ENCODE measurements around the gene COX11. TPM values are rescaled to one million over a fixed set of nuclear protein-coding genes. Genes with fewer than 3 reads are reported as not detected.

Gene COX11
- total and polyA plus RNA-seq, 2 donors (not counting 1 experiment from before 2014, with no cell fraction given) = 37.1 to 54.9 TPM

- TF ChIP-seq CTCF (IDR thresholded peaks at IDR 0.05) = no peak
- no peak for TF ChIP-seq EZH2 (IDR thresholded peaks at IDR 0.05; ENCODE audit: borderline replicate concordance, insufficient read depth, low read depth, low read length, poor library complexity, severe bottlenecking)
- Mint-ChIP-seq H3K4me1 (no peaks in the 10 kb centered on the region), H3K27me3 (no peaks in the 10 kb centered on the region), H3K4me3 (no peak overlapping the region), H3K9me3 (ENCODE audit: insufficient read depth) (no peaks in the 10 kb centered on the region), H3K27ac (no peak overlapping the region)
- H2AFZ ChIP-seq (ENCODE audit: insufficient read depth, low read depth, low read length, poor library complexity, severe bottlenecking) = no peak overlapping the region
- H3K9ac ChIP-seq (ENCODE audit: low read length) = no peak overlapping the region
- intact Hi-C loops (cut with micrococcal nuclease) = no loop called here
- DNase-seq (no peak), ATAC-seq (ENCODE audit: low read depth) (no peak)
- H3K9me3 ChIP-seq (ENCODE audit: control extremely low read depth in 1 of 3, control insufficient read depth in 2 of 3, insufficient read depth in 1 of 3, low read length in 2 of 3) = no peaks in the 10 kb centered on the region
- CTCF ChIA-PET = interaction anchor here (4.7 kb wide), 1 partner anchor 10 kb away, joined by 30 read pairs; no protein-coding TSS in a partner anchor
- H3K36me3 ChIP-seq (replicated peaks in 1 of 2; ENCODE audit: control extremely low read depth in 1 of 2, control insufficient read depth in 1 of 2, extremely low read depth in 1 of 2, insufficient read depth in 2 of 2, low read length in 1 of 2) = no peaks in the 10 kb centered on the region
- H4K20me1 ChIP-seq (ENCODE audit: control insufficient read depth, insufficient read depth, low read length, poor library complexity, severe bottlenecking) = no peaks in the 10 kb centered on the region
- H3K27ac ChIP-seq (ENCODE audit: low read length in 2 of 2) = no peak overlapping the region
- H3K79me2 ChIP-seq (ENCODE audit: control insufficient read depth, insufficient read depth, low read length) = no peaks in the 10 kb centered on the region
- H3K4me2 ChIP-seq (replicated peaks; ENCODE audit: low read depth, low read length, poor library complexity, severe bottlenecking) = no peak overlapping the region
- no peaks in the 10 kb centered on the region for H3K27me3 ChIP-seq (replicated peaks in 1 of 4; ENCODE audit: control extremely low read depth in 1 of 4, control insufficient read depth in 3 of 4, insufficient read depth in 4 of 4, low read length in 3 of 4)
- POLR2A ChIA-PET = no interaction called here
- H3K4me3 ChIP-seq (ENCODE audit: control extremely low read depth in 1 of 5, extremely low read depth in 1 of 5, insufficient read depth in 1 of 5, low read depth in 2 of 5, low read length in 4 of 5) = no peak overlapping the region
- H3K4me1 ChIP-seq (ENCODE audit: control insufficient read depth in 2 of 2, insufficient read depth in 2 of 2, low read length in 2 of 2) = no peaks in the 10 kb centered on the region
These were observed 34.0 kb upstream of the COX11 start for GRCh38 chr17:55002458-55002857.

GRCh38 chr17:54996441-54996840, 28.0 kb upstream of the COX11 start:
- no peak overlapping the region for H3K9ac ChIP-seq (ENCODE audit: low read length)
- Mint-ChIP-seq H3K27me3 (no peaks in the 10 kb centered on the region), H3K4me1 (no peaks in the 10 kb centered on the region), H3K4me3 (no peak overlapping the region), H3K9me3 (ENCODE audit: insufficient read depth) (no peaks in the 10 kb centered on the region), H3K27ac (no peak overlapping the region)
- H2AFZ ChIP-seq (ENCODE audit: insufficient read depth, low read depth, low read length, poor library complexity, severe bottlenecking) = no peak overlapping the region
- peaks cover 0 to 2% of the 10 kb centered on the region in 2 experiments for H3K36me3 ChIP-seq (replicated peaks in 1 of 2; ENCODE audit: control extremely low read depth in 1 of 2, control insufficient read depth in 1 of 2, extremely low read depth in 1 of 2, insufficient read depth in 2 of 2, low read length in 1 of 2)
- no peaks in the 10 kb centered on the region for H3K4me1 ChIP-seq (ENCODE audit: control insufficient read depth in 2 of 2, insufficient read depth in 2 of 2, low read length in 2 of 2)
- H3K9me3 ChIP-seq (ENCODE audit: control extremely low read depth in 1 of 3, control insufficient read depth in 2 of 3, insufficient read depth in 1 of 3, low read length in 2 of 3) = no peaks in the 10 kb centered on the region
- no peak for TF ChIP-seq EZH2 (IDR thresholded peaks at IDR 0.05; ENCODE audit: borderline replicate concordance, insufficient read depth, low read depth, low read length, poor library complexity, severe bottlenecking)
- no peak for TF ChIP-seq CTCF (IDR thresholded peaks at IDR 0.05)
- intact Hi-C loops (cut with micrococcal nuclease) = no loop called here
- H4K20me1 ChIP-seq (ENCODE audit: control insufficient read depth, insufficient read depth, low read length, poor library complexity, severe bottlenecking) = no peaks in the 10 kb centered on the region
- POLR2A ChIA-PET = no interaction called here
- H3K4me2 ChIP-seq (replicated peaks; ENCODE audit: low read depth, low read length, poor library complexity, severe bottlenecking) = no peak overlapping the region
- no peaks in the 10 kb centered on the region for H3K79me2 ChIP-seq (ENCODE audit: control insufficient read depth, insufficient read depth, low read length)
- H3K4me3 ChIP-seq (ENCODE audit: control extremely low read depth in 1 of 5, extremely low read depth in 1 of 5, insufficient read depth in 1 of 5, low read depth in 2 of 5, low read length in 4 of 5) = no peak overlapping the region
- H3K27me3 ChIP-seq (replicated peaks in 1 of 4; ENCODE audit: control extremely low read depth in 1 of 4, control insufficient read depth in 3 of 4, insufficient read depth in 4 of 4, low read length in 3 of 4) = no peaks in the 10 kb centered on the region
- DNase-seq (no peak), ATAC-seq (ENCODE audit: low read depth) (no peak)
- CTCF ChIA-PET = interaction anchor here (0.7 to 2.5 kb wide), 5 partner anchors 9 to 516 kb away, joined by 3 to 14 read pairs (median 4); no protein-coding TSS in a partner anchor
- no peak overlapping the region for H3K27ac ChIP-seq (ENCODE audit: low read length in 2 of 2)
- WGBS (ENCODE audit: insufficient coverage) = no CpG with 5 or more reads among the region's 1 CpG
